HG03175 (cell line): ENCODE measurements around the gene KCNQ5.
"Not testable (repeated sequence)": the region's sequence is repeated elsewhere in the genome, so short reads cannot be mapped to it uniquely, and the experiment has no call there.

Experiments
- ATAC-seq: cut with Tn5 transposase; IDR thresholded peaks from one replicate; pipeline ENCODE4 v1.9.1; 2021; ENCODE audit warnings: mild to moderate bottlenecking, moderate library complexity; ENCODE audit not compliant: unreplicated experiment

Gene KCNQ5

DNA sequence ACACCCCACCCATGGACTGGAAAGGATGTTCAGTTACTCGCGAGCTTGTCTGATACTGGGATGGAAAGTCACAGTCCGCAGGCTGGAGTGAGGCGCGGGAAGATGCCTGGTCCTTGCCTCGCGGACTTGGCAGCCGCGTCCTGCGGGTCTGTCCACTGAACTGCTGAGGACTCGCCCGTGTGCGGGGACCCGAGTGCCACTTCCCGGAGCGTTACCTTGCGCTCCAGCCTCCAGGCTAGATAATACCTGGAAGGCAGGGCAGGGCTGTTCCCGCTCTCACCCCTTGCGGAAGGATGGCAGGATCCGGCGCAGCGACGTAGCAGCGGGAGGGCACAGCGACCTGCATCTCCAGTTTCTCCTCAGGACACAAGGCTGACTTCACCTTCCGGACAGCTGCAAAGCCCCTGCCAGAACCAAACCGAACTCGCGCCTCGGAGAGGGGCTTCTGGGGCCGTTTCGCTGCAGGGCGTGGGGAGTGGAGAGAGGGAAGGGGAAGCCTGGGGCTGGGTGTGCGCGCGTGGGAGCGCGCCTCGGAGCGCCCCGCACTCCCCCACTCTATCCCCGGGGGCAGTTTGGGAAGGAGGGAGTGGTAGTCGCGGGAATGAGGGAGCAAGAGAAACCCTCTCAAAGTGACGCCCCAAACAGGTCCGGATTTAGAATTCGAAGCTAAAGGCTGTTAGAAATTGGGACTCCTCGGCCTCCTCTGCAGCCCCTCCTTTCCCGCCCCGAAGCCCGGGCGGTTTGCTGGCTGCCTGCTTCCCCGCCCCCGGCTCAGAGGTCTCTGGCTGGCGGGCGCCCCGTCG lies at the start of gene KCNQ5:
Gene KCNQ5, plus strand, starts transcription at position 774 of the 803 bp plus-strand sequence.
- ATAC-seq = peak; percentile 1

DNA sequence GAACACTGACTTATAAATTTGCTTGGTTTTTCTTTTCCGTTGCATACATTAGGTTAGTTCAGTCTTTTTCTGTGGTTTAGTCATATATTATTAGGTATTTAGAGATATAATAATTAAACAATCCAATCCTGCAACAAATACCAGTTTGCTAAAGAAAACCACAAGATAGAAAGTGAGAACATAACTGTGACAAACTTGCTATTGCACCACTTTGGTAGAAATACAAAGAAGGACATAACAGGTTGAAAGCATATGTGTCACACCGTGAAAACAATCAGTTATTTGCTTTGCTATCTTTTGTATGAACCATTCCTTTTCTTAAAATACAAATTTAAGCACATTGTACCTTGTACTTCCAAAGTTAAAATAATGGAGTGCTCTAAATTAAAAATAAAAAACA lies 42.0 kb upstream of the KCNQ5 start:
- peak; percentile 74 for ATAC-seq

DNA sequence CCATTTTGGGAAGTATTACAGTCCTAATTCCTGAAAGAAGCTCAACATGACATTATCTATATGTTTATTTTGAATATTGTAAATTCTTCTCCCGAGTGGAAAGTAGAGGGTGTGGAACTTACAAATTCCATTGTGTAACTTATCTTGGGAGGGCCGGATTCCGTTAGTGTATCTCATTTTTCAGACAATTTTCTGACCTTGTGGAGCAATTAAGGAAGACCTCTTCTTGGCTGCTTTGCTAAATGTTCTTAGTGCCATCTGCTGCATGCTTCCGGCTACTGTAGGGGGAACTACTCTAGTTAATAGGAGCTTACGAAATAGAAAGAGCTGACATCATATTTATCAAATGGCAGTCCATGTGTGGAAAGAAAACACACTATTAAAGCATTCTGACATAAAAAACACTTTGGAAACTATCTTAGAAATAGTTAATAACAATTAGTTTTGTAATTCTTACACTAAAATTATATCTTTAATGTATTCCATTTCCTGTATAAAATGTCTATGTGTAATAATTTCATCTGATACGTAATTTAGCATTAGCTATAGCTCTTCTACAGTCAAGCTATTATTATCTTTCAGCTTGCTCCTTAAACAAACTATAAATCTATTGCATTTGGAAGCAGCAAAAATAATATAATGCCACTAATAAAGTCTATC lies 41.5 kb upstream of the KCNQ5 start:
- peak; percentile 90 for ATAC-seq

DNA sequence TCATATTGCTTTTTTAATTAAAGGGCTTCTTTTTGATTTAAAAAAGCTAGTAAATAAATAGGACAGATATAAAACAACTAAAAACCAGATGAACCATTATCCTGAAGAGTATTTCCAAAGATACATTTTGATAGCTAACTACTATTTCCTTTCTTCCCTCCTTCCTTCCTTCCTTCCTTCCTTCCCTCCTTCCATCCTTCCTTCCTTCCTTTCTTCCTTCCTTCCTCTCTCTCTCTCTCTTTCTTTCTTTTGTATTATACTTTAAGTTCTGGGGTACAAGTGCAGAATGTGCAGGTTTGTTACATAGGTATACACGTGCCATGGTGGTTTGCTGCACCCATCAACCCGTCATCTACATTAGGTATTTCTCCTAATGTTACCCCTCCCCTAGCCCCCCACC lies 40.9 kb upstream of the KCNQ5 start:
- not testable (repeated sequence) for ATAC-seq

DNA sequence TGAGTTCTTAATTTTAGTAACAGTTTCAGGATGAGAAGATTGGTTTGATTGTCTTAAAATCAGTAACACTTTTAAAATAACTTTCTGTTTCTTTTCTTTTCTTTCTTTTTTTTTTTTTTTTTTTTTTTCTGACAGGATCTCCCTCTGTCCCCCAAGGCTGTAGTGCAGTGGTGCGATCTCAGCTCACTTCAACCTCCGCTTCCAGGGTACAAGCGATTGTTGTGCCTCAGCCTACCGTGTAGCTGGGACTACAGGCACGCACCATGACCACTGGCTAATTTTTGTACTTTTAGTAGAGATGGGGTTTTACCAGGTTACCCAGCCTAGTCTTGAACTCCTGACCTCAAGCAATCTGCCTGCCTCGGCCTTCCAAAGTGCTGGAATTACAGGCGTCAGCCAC lies 33.7 kb upstream of the KCNQ5 start:
- no peak for ATAC-seq

DNA sequence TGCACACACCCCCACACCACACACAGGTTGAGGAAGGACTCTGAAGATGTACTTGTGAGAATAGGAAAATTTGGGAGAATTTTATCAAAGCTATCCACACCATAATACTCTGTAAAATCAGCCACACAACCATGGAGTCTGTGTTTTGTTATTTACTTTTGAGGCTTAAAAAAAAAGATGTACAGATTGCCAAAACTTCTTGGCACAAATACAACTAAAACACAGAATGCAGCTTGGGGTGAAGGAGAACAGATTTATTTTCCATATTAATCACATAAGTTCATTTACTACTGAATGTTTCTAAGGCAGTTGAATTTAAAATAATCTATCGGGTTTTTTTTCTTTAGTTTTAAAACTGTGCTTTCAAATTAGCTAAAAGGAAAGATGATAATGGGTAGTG lies 32.8 kb upstream of the KCNQ5 start:
- ATAC-seq = no peak

DNA sequence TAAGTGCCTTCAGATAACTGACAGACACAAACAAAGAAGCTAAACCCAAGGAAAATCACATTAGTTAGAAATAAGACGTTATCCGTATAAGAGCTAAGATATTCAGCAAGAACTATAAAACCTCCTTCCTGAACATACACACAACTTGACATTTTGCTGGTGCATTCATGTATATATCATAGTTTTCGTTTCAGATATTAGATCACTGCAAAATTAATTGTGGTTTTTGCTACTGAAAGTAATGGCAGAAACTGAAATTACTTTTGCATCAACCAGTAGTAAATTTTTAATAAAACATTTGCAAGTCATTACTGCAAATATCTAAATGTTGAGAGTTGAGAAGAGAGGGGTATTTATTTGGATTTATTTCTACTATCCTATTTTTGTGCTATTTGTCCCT lies 26.1 kb upstream of the KCNQ5 start:
- no peak for ATAC-seq

DNA sequence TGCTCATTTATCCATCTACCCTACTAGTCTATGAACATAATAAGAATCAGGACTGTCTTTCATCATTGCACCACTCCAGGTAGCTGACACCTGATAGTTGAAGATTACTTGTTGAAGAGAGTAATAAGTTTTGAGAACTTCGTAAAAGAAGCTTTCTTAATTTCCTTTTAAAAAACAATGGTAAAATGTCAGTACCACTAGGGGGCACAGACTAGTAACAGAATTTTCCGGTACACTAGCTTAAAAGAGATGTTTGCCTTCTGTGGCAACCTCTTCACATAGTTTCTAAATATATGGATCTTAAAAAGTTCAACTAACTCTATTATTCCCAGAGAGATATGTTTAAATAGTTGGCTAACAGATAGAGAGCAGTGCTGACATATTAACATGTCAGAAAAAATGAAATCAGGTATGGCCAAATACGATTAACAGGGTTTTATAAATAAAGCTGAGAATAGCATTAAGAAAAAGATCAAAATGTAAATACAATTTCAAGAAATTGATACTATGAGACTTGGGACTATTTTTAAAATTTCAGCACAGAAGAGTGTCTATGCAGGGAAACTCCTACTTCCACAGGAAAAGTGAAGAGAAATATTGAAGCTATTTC lies 5.4 kb upstream of the KCNQ5 start:
- no peak for ATAC-seq

DNA sequence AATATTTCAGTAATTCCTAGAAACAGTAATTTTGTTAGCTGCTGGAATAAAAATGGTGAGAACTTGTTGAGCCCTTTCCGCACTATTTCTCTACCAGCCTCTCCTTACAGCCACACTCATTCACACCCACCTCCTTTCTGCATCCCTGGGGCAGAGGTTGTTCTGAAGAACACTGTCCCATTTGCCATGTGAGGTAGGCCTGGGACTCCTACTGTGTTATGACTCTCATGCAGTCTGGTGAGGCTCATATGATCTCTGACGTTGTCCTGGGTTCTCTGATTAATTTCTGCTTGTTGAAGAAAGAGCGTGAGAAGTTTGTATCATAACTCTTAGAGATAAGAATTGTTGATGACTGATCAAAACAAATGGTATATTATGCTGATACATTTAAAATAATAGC lies 4.1 kb upstream of the KCNQ5 start:
- no peak for ATAC-seq

DNA sequence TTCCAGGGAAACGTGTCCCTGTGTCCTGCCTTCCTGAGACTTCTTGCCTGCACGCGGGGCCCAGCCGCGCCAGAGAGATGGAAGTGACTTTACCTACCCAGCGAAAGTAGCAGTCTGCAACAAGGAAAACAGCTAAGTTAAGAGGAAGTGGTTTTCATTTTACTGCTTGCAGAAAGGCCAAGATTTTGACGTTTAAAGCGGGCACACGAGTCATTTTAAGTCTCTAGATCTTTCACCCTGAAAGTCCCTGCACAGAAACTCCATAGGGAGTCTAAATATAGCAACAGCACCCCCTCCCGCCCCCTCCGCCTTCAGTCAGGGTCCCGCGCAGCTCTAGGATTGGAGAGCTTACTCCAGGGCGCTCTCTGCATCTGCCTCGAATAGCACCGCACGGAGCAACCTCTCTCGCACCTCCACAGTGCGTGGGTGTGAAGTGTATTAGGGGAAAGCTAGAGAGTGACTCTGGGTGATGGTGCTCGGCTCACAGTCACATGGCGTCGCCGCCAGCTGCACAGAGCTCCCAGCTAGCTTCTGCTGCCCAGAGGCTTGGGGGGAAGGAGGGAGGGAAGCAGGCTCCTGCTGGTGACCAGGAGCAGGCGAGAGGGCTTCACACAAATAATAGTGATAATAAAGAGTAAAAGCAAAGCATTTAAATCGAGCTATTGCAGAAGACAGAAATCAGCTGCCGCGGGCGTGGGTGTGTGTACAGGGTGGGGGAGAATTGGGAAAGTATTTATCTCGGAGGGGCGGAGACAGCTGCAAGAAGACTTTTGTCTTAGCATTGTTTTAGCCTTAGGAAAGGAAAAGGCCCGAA lies 1.8 kb upstream of the KCNQ5 start:
- peak; percentile 48 for ATAC-seq

DNA sequence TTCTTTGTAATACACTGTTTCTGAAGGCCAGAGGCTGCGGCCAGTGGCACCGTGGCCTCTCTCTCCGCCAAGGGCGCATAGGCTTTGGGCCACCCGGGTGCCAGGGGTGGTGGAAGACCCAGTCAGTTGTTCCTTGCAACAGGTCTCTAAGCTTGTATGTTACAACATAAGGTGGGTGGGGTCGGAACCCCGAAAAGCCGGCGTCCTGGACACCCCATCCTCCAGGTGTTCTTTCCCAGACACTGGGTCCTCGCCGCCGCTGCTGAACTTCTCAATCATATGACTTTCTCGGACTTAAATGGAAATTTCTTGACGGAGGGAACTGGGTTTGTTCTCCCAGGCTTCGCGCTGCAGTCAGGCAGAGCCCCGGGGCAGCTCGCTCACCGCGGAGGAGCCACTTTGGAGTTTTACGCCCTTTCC lies 983 bp upstream of the KCNQ5 start:
- no peak for ATAC-seq

DNA sequence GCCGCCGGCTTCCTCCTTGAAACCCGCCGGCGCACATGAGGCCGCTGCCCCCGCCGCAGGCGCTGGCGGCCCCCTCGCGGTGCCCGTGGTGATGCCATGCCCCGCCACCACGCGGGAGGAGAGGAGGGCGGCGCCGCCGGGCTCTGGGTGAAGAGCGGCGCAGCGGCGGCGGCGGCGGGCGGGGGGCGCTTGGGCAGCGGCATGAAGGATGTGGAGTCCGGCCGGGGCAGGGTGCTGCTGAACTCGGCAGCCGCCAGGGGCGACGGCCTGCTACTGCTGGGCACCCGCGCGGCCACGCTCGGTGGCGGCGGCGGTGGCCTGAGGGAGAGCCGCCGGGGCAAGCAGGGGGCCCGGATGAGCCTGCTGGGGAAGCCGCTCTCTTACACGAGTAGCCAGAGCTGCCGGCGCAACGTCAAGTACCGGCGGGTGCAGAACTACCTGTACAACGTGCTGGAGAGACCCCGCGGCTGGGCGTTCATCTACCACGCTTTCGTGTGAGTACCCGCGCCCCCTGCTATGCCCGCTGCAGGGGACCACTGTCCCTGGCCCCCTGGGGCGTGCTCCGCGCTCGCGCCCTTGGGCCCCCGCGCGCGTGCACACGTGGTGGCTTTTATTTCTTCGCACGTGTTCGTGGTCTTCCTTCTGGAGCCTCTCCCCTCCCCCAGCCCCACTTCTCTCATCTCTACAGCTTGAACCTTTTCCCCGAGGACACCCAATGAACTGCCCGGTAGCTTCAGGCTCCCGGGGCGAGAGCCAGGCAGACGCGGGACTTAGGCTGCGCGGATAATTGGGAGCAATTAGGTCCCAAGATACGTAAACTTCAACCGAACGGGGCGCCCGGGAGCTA lies 453 bp downstream of the KCNQ5 start:
- ATAC-seq = peak; percentile 33

DNA sequence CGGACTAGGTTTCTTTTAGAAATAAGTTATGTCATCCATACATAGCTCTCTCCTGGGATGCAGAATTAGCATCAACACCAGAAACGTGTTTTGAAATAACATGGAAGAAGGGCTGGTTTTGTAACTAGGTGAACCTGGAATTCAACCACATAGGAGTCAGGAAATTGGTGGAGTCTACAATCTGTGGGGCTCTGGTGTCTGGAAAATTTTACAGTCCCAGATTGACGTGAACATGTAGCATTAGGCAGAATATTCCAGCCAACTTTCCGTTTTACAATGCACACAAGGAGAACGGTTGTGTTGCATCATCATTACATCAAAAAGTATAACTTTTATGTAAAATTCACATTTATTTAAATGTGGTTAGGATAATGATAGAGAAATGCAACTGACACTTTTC lies 1.9 kb downstream of the KCNQ5 start:
- no peak for ATAC-seq

DNA sequence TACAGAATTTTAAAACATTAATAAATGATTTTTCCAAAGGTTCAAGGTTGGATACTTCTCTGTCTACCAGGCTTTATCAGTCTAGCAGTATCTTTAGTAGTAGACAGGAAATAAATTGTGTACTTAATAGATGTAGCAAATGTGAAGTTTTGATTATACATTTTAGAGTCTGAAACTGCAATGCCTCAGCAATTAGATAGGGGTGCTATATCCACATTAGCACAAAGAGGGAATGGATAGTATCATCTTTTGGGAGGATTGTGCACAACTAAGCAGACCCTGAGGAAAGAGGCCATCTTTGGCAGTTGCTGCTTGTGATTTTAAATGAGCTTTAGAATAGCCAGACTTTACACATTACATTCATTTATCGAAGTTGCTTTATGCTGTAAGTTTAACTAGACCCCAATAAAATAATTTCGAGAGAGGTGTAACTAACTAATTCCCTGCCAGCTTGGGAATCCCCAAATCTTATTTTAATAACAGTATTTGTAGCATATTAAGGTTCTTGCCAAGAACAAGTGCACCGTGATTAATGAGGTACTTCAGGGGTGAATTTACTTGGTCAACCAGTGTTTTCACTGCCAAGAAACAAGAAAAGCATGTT lies 2.8 kb downstream of the KCNQ5 start:
- no peak for ATAC-seq

DNA sequence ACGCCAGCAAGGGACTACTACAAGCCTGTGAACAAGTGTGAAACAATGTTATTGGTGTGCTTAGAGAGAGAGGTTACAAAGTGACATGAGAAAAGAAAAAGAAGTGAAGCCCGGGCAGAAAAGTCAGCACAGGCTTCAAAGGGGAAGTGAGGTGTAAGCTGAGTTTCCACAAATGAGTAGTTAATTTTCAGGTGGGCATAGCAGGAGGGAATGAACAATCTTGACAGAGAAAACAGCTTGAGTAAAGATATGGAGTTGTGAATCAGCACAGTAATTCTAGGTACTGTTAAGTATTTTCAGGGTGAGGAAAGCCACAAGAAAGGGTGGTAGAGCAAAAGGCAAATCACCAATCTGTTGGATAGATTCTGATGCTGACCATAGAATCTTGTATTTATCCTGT lies 4.3 kb downstream of the KCNQ5 start:
- ATAC-seq = peak; percentile 38

DNA sequence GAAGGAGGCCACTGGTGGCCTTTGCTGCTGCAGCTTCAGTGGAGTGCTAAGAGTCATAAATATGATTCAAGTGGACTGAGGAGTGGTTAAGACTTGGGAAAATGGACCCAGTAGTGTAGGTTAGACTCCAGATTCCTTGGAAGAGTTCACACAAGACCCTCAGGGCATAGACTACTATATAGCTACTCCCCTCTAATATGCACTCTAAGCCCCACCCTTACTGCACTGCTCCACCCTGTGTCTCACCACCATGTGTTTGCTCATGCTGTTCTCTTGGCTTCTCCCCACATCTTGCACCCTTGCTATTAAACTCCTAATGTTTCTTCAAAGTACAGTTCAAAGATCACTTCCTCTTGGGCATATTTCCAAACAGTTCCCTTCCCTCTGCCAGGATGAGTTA lies 5.7 kb downstream of the KCNQ5 start:
- ATAC-seq = no peak

DNA sequence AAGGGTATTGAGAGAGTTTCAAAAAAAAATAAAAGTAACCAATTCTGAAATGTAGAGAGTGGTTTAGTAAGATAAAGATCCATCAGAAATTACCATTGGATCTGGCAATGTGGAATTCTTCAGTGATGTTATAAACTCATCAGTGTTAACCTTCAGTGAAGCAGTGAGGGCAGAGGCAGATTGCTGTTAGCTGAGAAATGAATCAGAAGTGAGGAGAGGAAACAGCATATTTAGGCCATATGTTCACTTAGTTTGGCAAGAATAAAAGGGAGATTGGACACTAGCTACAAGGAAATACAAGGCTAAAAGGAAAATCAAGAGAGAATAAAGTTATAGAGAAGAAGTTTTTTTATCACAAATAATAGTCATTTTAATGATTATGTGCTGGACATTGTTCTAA lies 9.6 kb downstream of the KCNQ5 start:
- ATAC-seq = no peak

DNA sequence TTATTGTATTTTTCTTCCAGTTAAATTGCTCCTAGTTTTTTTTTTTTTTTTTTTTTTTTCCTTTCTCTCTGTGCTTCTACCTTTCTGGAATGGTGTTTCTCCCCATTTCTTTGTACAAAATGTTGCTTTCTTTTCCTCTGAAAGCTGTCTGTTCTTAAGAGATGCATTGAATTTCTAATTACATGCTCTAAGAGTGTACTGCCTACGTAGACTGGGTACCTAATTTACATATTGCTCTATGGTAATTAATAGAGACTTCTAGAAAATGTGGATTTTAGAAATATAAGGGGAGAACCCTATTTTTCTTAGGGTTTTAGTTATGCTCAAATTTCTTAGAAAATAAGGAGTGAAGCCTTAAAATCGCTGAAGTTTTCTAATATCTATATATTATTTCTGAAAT lies 13.8 kb downstream of the KCNQ5 start:
- no peak for ATAC-seq

DNA sequence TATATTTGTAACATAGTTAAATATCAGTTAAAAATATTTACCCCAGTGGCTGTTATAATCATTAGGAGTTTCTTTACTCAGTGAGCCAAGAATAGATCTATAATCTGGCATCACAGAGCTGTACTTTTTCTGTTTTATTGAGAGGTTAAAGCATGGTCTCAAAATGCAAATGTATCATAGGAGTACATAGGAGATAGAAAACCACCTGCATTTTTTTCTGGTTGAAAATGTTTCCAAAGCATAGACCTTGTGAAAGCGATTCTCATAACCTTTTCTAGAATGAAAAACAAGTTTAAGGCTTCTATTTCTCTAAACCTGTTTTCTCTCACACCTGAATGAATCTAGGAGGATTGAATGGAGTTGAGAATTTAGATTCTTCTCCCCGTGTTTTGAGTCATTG lies 14.4 kb downstream of the KCNQ5 start:
- peak; percentile 87 for ATAC-seq

DNA sequence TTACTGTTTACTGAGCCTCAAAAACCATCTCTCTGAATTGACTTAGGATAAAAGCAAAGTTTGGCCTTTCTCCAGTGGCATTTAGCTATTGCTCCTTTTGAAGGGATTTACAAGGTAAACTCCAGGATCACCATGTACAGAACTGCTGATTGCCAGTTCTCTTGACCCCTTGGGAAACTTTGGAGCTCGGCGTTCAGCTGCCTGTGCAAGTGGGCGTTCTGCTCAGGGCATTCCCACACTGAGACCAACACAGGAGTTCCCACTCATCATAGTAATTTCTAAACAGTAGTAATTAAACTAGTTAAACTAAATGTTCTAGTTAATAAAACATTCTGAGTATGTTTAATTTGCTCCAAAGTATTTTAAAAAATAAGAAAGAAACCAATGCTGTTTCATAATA lies 14.9 kb downstream of the KCNQ5 start:
- ATAC-seq = no peak
